Ovary (tissue), 3 donors: ENCODE data around the gene SIX6.

ENCODE experiments used
- EP300 ChIP-seq: sonication (generic); formaldehyde crosslinking; IDR thresholded peaks from one replicate; pipeline ENCODE4 v1.6.1; 2017; ENCODE audit warnings: antibody characterized with exemption
- POLR2A ChIP-seq: fragments of 450-650 bp; IDR thresholded peaks from one replicate; pipeline ENCODE4 v1.6.1; 2017; ENCODE audit warnings: antibody characterized with exemption, mild to moderate bottlenecking, moderate library complexity
- TF ChIP-seq, protein P1 (sequence below), 3 donors: fragments of 450-650 bp in 2 of 3; fragments of 200-600 bp in 1 of 3; IDR thresholded peaks; one replicate each; pipeline versions ENCODE4 v1.5.1 to v1.8.0; 2016 to 2022; ENCODE audit warnings: antibody characterized with exemption in 3 of 3, mild to moderate bottlenecking in 1 of 3
- donor health status: DM: no; HTN: no; CAD: no.

DNA sequence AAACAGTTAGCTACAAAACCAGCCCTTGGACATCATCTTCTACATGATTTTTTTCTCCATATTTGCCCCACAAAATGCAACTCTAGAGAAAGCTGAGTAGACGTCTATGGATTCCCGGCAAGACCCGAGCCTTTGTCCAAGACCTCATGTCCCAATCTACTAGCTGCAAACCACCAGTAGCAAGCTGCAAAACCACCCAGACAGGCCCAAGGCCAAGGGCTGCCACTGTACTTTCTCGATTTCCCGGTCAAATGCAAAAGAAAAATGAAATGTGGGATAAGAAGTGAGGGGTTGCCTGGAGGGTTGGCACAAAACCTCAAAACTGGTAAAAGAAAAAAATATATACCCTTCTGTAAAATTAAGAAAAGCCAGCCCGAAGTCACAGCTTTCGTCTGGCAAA, 2.9 kb upstream of the SIX6 start:
- TF ChIP-seq, protein P1, sequence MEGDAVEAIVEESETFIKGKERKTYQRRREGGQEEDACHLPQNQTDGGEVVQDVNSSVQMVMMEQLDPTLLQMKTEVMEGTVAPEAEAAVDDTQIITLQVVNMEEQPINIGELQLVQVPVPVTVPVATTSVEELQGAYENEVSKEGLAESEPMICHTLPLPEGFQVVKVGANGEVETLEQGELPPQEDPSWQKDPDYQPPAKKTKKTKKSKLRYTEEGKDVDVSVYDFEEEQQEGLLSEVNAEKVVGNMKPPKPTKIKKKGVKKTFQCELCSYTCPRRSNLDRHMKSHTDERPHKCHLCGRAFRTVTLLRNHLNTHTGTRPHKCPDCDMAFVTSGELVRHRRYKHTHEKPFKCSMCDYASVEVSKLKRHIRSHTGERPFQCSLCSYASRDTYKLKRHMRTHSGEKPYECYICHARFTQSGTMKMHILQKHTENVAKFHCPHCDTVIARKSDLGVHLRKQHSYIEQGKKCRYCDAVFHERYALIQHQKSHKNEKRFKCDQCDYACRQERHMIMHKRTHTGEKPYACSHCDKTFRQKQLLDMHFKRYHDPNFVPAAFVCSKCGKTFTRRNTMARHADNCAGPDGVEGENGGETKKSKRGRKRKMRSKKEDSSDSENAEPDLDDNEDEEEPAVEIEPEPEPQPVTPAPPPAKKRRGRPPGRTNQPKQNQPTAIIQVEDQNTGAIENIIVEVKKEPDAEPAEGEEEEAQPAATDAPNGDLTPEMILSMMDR (IDR thresholded peaks at IDR 0.05) = no peak
- no peak for TF ChIP-seq POLR2A
- TF ChIP-seq EP300 = no peak
